ENCODE results near the gene FSTL4. TPM values are rescaled to one million over a fixed set of nuclear protein-coding genes. Genes with fewer than 3 reads are reported as not detected.

The FSTL4 gene
- total and polyA plus RNA-seq, 8 donors = 0.11 to 2.9 (median 0.22) TPM

- H3K4me3 ChIP-seq = no peak overlapping the region
- intact Hi-C loops (cut with DNase I) = no loop called here
- ATAC-seq = no peak
- no peak for DNase-seq
- no peak overlapping the region for H3K27ac ChIP-seq
- H3K9me3 ChIP-seq = no peaks in the 10 kb centered on the region
- H3K27me3 ChIP-seq = peaks cover 0 to 6% of the 10 kb centered on the region in 2 donors
- TF ChIP-seq CTCF (IDR thresholded peaks at IDR 0.05) = no peak
- H3K36me3 ChIP-seq = no peaks in the 10 kb centered on the region
- no peaks in the 10 kb centered on the region for H3K4me1 ChIP-seq
These were observed 8.6 kb downstream of the FSTL4 start for GRCh38 chr5:133603711-133604110.

- intact Hi-C loops (cut with DNase I) = no loop called here
- no peaks in the 10 kb centered on the region for H3K27me3 ChIP-seq
- no peak for TF ChIP-seq CTCF (IDR thresholded peaks at IDR 0.05)
- no peak for ATAC-seq
- H3K36me3 ChIP-seq = no peaks in the 10 kb centered on the region
- no peaks in the 10 kb centered on the region for H3K4me1 ChIP-seq
- no peak overlapping the region for H3K27ac ChIP-seq
- no peak overlapping the region for H3K4me3 ChIP-seq
- DNase-seq = no peak
- no peaks in the 10 kb centered on the region for H3K9me3 ChIP-seq
These were observed 9.4 kb downstream of the FSTL4 start for GRCh38 chr5:133602835-133603380.

GRCh38 chr5:133599600-133599999 lies 12.7 kb downstream of the FSTL4 start:
- H3K36me3 ChIP-seq = no peaks in the 10 kb centered on the region
- no peak overlapping the region for H3K27ac ChIP-seq
- H3K4me3 ChIP-seq = no peak overlapping the region
- DNase-seq = peak in 1 of 4 donors; percentile 49
- no peaks in the 10 kb centered on the region for H3K27me3 ChIP-seq
- no peak for TF ChIP-seq CTCF (IDR thresholded peaks at IDR 0.05)
- H3K9me3 ChIP-seq = no peaks in the 10 kb centered on the region
- ATAC-seq = no peak
- no peaks in the 10 kb centered on the region for H3K4me1 ChIP-seq
- intact Hi-C loops (cut with DNase I) = no loop called here

GRCh38 chr5:133599044-133599443 lies 13.3 kb downstream of the FSTL4 start:
- no peaks in the 10 kb centered on the region for H3K27me3 ChIP-seq
- intact Hi-C loops (cut with DNase I) = no loop called here
- no peaks in the 10 kb centered on the region for H3K9me3 ChIP-seq
- H3K36me3 ChIP-seq = no peaks in the 10 kb centered on the region
- no peak for ATAC-seq
- H3K27ac ChIP-seq = no peak overlapping the region
- H3K4me3 ChIP-seq = no peak overlapping the region
- no peaks in the 10 kb centered on the region for H3K4me1 ChIP-seq
- no peak for TF ChIP-seq CTCF (IDR thresholded peaks at IDR 0.05)
- DNase-seq = no peak

- H3K27me3 ChIP-seq = no peaks in the 10 kb centered on the region
- ATAC-seq (no peak), DNase-seq (peak in 1 of 4 donors; percentile 58)
- no peaks in the 10 kb centered on the region for H3K4me1 ChIP-seq
- TF ChIP-seq CTCF (IDR thresholded peaks at IDR 0.05) = no peak
- no peaks in the 10 kb centered on the region for H3K9me3 ChIP-seq
- intact Hi-C loops (cut with DNase I) = no loop called here
- no peaks in the 10 kb centered on the region for H3K36me3 ChIP-seq
- H3K4me3 ChIP-seq = no peak overlapping the region
- no peak overlapping the region for H3K27ac ChIP-seq
These were observed 16.3 kb downstream of the FSTL4 start for GRCh38 chr5:133596049-133596448.
